Measurements from ENCODE around the gene ZNF341. TPM values are rescaled to one million over a fixed set of nuclear protein-coding genes. Genes with fewer than 3 reads are reported as not detected.

ZNF341 gene
- total RNA-seq, result 1 to 10 TPM; 5.0 to 5.6 (median 5.1) TPM
- long read RNA-seq, donor 1, partial matches to known transcripts, result 6 of 11 reads
- long read RNA-seq, donor 1, other reads (novel, unspliced or antisense), result 0 of 11 reads
- long read RNA-seq, donor 2, partial matches to known transcripts, result 1 of 5 reads
- long read RNA-seq, donor 2, other reads (novel, unspliced or antisense), result 2 of 5 reads

DNA sequence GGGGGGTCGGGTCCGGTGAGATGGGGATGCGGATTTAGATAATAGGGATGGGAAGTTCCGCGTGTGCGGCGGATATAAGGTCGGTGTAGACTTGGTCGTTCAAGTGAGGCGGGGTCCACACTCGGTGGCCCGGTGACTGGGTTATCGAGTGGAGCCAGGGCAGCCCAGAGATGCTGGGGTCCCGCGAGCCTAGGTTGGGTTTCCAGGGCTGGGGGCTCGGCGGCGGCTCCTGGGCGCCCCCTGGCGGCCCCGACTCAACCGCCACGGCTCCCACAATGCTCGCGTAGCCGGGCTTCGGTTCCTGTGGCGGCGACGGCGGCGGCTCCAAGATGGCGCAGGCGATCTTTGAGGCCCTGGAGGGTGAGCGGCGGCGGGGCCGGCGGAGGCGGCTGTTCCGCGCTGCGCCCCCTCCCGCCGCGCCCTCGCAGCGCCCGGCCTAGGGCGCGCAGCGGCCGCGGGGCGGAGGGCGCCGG lies at the start of gene ZNF341:
TSS of gene ZNF341 (plus strand) at position 304 of the 473 bp plus-strand sequence. CDS start at position 330, 26 bp downstream.
- H3K4me1 ChIP-seq (ENCODE audit: low read depth), result peaks cover 18% of the 10 kb centered on the region
- intact Hi-C loops (cut with DNase I, micrococcal nuclease), result no loop called here
- peaks cover 8% of the 10 kb centered on the region for H3K9me3 ChIP-seq
- DNase-seq, result peak in 2 of 3 donors; percentile 89 to 94
- H3K36me3 ChIP-seq (ENCODE audit: low read depth), result no peaks in the 10 kb centered on the region
- no peak for ATAC-seq
- TF ChIP-seq, protein P1, sequence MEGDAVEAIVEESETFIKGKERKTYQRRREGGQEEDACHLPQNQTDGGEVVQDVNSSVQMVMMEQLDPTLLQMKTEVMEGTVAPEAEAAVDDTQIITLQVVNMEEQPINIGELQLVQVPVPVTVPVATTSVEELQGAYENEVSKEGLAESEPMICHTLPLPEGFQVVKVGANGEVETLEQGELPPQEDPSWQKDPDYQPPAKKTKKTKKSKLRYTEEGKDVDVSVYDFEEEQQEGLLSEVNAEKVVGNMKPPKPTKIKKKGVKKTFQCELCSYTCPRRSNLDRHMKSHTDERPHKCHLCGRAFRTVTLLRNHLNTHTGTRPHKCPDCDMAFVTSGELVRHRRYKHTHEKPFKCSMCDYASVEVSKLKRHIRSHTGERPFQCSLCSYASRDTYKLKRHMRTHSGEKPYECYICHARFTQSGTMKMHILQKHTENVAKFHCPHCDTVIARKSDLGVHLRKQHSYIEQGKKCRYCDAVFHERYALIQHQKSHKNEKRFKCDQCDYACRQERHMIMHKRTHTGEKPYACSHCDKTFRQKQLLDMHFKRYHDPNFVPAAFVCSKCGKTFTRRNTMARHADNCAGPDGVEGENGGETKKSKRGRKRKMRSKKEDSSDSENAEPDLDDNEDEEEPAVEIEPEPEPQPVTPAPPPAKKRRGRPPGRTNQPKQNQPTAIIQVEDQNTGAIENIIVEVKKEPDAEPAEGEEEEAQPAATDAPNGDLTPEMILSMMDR (IDR thresholded peaks at IDR 0.05), result peak; percentile 93
- peak within 1 kb of the TSS; percentile 24 for H3K4me3 ChIP-seq

DNA sequence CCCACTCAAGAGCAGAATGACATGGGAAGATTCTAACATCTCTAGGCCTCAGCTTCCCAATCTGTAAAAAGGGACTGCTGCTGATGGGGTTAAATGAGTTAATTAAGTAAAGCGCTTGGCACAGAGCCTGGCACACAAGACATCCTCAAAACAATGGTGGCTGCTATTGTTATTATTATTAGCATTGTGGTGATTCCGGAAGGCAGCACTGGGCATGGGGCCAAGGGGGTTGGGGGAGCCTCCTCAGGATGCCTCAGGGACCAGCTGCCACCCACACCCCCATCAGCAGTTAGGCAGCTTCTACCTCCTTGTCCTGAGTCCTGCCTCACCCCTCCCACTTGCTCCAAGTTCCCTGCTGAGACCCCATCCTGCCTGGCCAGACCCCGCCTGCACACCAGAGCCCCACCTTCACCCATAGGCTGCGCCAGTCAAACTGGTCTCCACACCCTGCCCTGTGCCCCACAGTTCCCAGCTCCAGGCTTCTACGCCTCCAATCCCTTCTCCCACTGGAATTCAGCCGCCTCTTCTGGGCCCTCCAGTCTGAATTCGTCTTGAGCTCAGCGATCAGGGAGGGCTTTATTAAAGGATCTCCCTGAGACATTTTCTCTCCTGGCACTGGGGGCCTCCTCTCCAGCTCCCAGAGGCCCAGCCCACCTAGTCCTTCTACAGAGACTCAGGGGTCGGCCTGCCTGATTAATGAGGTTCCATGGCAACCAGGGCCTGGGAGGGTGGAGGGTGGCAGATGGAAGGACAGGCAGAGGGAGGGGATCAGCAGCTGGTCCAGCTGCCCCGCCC lies 47.1 kb upstream of the ZNF341 start:
- no peak overlapping the region for H3K4me3 ChIP-seq
- no peaks in the 10 kb centered on the region for H3K9me3 ChIP-seq
- intact Hi-C loops (cut with DNase I, micrococcal nuclease), result no loop called here
- no peak for ATAC-seq
- DNase-seq, result no peak
- no peaks in the 10 kb centered on the region for H3K36me3 ChIP-seq (ENCODE audit: low read depth)
- TF ChIP-seq, protein P1 (IDR thresholded peaks at IDR 0.05), result no peak
- peaks cover 13% of the 10 kb centered on the region for H3K4me1 ChIP-seq (ENCODE audit: low read depth)

DNA sequence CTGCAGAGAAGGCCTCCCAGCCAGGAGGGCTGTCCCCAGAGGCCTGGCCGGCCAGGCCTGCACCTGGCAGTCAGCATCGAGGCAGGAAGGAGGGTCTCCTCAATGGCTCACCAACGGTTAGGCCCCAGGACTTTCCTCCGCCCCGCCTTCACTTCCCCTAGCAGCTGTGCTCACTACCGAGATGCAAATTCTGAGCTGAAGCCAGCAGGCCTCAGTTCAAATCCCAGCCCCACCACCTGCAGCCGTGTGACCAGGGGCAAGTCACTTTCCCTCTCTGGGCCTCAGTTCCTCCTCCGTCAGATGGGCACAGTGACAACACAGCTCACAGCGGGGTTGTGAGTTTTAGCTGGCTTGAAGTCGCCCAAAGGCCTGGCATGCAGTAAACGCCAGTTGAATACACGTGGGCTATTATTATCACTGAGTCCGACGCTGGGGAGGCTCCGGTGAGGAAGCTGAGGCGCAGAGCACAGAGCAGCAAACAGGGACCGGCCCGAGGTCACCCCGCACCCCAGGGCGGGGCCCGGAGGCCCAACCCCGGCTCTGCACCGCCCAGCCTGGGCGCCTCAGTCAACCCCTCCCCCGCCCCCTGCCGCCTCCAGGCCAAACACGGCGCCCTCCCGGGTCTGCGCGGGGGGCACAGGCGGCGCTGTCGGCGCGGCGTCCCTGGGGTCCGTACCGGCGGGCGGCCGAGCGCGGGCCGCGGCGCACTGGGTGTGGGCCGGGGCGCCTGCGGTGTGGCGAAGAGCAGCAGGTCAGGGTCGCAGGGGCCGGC lies 46.3 kb upstream of the ZNF341 start:
- H3K9me3 ChIP-seq, result no peaks in the 10 kb centered on the region
- H3K4me1 ChIP-seq (ENCODE audit: low read depth), result peaks cover 13% of the 10 kb centered on the region
- ATAC-seq (peak; percentile 69), DNase-seq (peak; percentile 68 to 83 (median 77))
- TF ChIP-seq, protein P1 (IDR thresholded peaks at IDR 0.05), result no peak
- peak overlapping the region; percentile 22 for H3K4me3 ChIP-seq
- H3K36me3 ChIP-seq (ENCODE audit: low read depth), result no peaks in the 10 kb centered on the region
- intact Hi-C loops (cut with DNase I, micrococcal nuclease), result no loop called here

DNA sequence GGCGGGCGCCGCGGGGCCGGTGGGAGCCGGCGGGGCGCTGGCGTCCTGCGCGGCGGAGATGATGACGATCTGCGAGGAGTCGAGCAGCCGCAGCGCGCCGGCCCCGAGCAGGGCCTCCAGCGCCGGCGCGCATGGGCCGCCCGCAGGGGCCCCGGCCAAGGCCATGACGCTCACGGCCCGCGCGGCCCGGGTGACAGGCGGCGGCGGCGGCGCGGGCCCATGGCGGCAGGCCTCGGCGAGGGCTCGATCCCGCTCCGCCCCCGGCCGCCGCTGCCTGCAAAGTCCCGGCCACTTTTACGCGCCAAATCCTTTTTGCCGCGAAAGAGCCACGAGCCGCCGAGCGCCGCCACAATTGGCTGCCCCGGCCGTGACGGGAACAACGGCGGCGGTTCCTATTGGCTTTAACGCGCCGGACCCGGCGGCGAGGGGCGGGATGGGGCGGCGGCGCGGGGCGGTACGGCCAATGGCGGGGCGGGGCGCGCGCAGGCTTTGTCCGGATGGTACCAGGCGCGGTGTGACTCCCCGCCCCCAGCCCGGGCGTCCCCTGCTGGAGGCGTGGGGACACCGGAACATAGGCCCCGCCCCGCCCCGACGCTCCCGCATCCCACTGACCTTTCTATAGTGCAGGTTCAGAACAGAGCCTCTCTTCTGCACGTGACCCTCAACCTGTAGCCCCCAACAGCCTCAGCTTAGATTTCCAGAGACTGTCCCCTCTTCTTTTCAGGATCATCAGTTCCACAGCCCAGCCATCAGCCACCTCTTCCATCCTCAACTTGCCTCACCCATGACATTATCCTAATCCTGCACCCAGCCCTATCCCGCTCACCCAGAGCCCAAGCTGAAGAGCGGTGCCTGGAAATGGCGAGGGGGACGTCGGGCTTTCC lies 45.5 kb upstream of the ZNF341 start, which contains the start of gene E2F1:
TSS of gene E2F1 (minus strand) at position 286 of the 884 bp plus-strand sequence. CDS start at position 165, 121 bp downstream.
- Histone ChIP-seq H3K9me3 (no peaks in the 10 kb centered on the region), H3K4me1 (ENCODE audit: low read depth) (peaks cover 13% of the 10 kb centered on the region), H3K36me3 (ENCODE audit: low read depth) (no peaks in the 10 kb centered on the region), H3K4me3 (peak within 1 kb of the TSS; percentile 22)
- DNase-seq (peak; percentile 97 to 98 (median 97)), ATAC-seq (peak; percentile 97)
- intact Hi-C loops (cut with DNase I, micrococcal nuclease), result no loop called here
- TF ChIP-seq, protein P1 (IDR thresholded peaks at IDR 0.05), result peak; percentile 35

DNA sequence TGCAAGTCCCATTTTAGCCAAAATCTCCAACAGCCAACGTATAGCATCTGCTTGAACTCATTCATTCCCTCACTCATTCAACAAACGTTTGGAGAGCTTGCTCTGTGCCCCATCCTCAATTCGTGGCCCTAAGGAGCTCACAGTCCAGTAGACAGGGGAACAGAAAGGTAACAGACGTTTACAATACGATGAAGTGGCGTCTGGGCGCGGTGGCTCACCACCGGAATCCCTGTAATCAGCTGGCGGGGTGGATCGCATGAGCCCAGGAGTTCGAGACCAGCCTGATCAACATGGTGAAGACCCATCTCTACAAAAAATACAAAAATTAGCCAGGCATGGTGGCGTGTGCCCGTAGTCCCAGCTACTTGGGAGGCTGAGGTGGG lies 44.8 kb upstream of the ZNF341 start:
- intact Hi-C loops (cut with DNase I, micrococcal nuclease), result no loop called here
- no peak for DNase-seq
- no peak overlapping the region for H3K4me3 ChIP-seq
- TF ChIP-seq, protein P1 (IDR thresholded peaks at IDR 0.05), result no peak
- no peaks in the 10 kb centered on the region for H3K9me3 ChIP-seq
- no peaks in the 10 kb centered on the region for H3K36me3 ChIP-seq (ENCODE audit: low read depth)
- no peak for ATAC-seq
- peaks cover 13% of the 10 kb centered on the region for H3K4me1 ChIP-seq (ENCODE audit: low read depth)
